Measurements from ENCODE around the gene GRM4. TPM values are rescaled to one million over a fixed set of nuclear protein-coding genes. Genes with fewer than 3 reads are reported as not detected.

Gene GRM4
- total RNA-seq, 1 donor from 2014 or later = 0.29 TPM

GRCh38 chr6:34135541-34135940, 10.3 kb downstream of the GRM4 start:
- ATAC-seq (no peak), DNase-seq (no peak)
- no peaks in the 10 kb centered on the region for H3K4me1 ChIP-seq
- intact Hi-C loops (cut with DNase I) = no loop called here
- no peaks in the 10 kb centered on the region for H3K9me3 ChIP-seq
- TF ChIP-seq CTCF (IDR thresholded peaks at IDR 0.05) = no peak
- H3K4me3 ChIP-seq = no peak overlapping the region
- no peak overlapping the region for H3K27ac ChIP-seq
- H3K36me3 ChIP-seq = no peaks in the 10 kb centered on the region
- peaks cover 51% of the 10 kb centered on the region for H3K27me3 ChIP-seq

GRCh38 chr6:34132486-34133185, 13.3 kb downstream of the GRM4 start:
- no peak for ATAC-seq
- peaks cover 24% of the 10 kb centered on the region for H3K27me3 ChIP-seq

GRCh38 chr6:34131326-34132290, 14.3 kb downstream of the GRM4 start:
- peaks cover 24% of the 10 kb centered on the region for H3K27me3 ChIP-seq
- TF ChIP-seq CTCF (IDR thresholded peaks at IDR 0.05) = no peak
- peak; percentile 42 for ATAC-seq

More at GRCh38 chr6:34132486-34133185, 13.3 kb downstream of the GRM4 start:
- no peaks in the 10 kb centered on the region for H3K9me3 ChIP-seq
- intact Hi-C loops (cut with DNase I) = no loop called here
- H3K36me3 ChIP-seq = no peaks in the 10 kb centered on the region
- no peak overlapping the region for H3K4me3 ChIP-seq
- DNase-seq = no peak
- H3K27ac ChIP-seq = no peak overlapping the region
- no peak for TF ChIP-seq CTCF (IDR thresholded peaks at IDR 0.05)
- H3K4me1 ChIP-seq = no peaks in the 10 kb centered on the region

GRCh38 chr6:34130862-34131261, 15.0 kb downstream of the GRM4 start:
- intact Hi-C loops (cut with DNase I) = no loop called here
- Histone ChIP-seq H3K27ac (no peak overlapping the region), H3K4me1 (no peaks in the 10 kb centered on the region), H3K4me3 (no peak overlapping the region), H3K36me3 (no peaks in the 10 kb centered on the region), H3K27me3 (peaks cover 20% of the 10 kb centered on the region), H3K9me3 (no peaks in the 10 kb centered on the region)
- no peak for DNase-seq
- TF ChIP-seq CTCF (IDR thresholded peaks at IDR 0.05) = no peak
- ATAC-seq = no peak

More at GRCh38 chr6:34131326-34132290, 14.3 kb downstream of the GRM4 start:
- Histone ChIP-seq H3K36me3 (no peaks in the 10 kb centered on the region), H3K9me3 (no peaks in the 10 kb centered on the region), H3K4me3 (no peak overlapping the region), H3K4me1 (no peaks in the 10 kb centered on the region), H3K27ac (no peak overlapping the region)
- DNase-seq = no peak
- intact Hi-C loops (cut with DNase I) = no loop called here

GRCh38 chr6:34129753-34130152, 16.1 kb downstream of the GRM4 start:
- ATAC-seq (no peak), DNase-seq (no peak)
- Histone ChIP-seq H3K4me1 (no peaks in the 10 kb centered on the region), H3K27ac (no peak overlapping the region), H3K27me3 (peaks cover 16% of the 10 kb centered on the region), H3K36me3 (no peaks in the 10 kb centered on the region), H3K9me3 (no peaks in the 10 kb centered on the region), H3K4me3 (no peak overlapping the region)
- no peak for TF ChIP-seq CTCF (IDR thresholded peaks at IDR 0.05)
- intact Hi-C loops (cut with DNase I) = no loop called here

Data from upper lobe of right lung (tissue), 1 donor.